Neural cell (in vitro differentiated cells): ENCODE measurements around the gene SH3GL2.

Experiments
- CTCF ChIP-seq: fragments of 450-650 bp; IDR thresholded peaks from 2 replicates; pipeline ENCODE4 v1.5.1; 2014; ENCODE audit warnings: antibody characterized with exemption, mild to moderate bottlenecking, moderate library complexity; ENCODE audit not compliant: poor library complexity, severe bottlenecking
- EP300 ChIP-seq: fragments of 450-650 bp; conservative IDR thresholded peaks from 2 replicates; pipeline ENCODE4 v1.6.1; 2014; ENCODE audit warnings: antibody characterized with exemption, mild to moderate bottlenecking, moderate library complexity; ENCODE audit not compliant: poor library complexity, severe bottlenecking
- EZH2 ChIP-seq: fragments of 200-600, 300-800 bp; shearing (Covaris generic), sonication (generic); IDR thresholded peaks from 2 replicates; pipeline ENCODE4 v1.6.1; 2014; ENCODE audit warnings: antibody characterized with exemption, low read length, borderline replicate concordance, mild to moderate bottlenecking; ENCODE audit not compliant: insufficient read depth, poor library complexity, severe bottlenecking
- POLR2AphosphoS5 ChIP-seq: IDR thresholded peaks from 2 replicates; pipeline ENCODE4 v1.6.1; 2012
- RAD21 ChIP-seq: fragments of 450-650 bp; conservative IDR thresholded peaks from 2 replicates; pipeline ENCODE4 v1.6.1; 2014; ENCODE audit warnings: antibody characterized with exemption, mild to moderate bottlenecking, moderate library complexity
- REST ChIP-seq: IDR thresholded peaks from 2 replicates; pipeline ENCODE4 v1.6.1; 2012; ENCODE audit warnings: borderline replicate concordance
- TAF1 ChIP-seq: IDR thresholded peaks from 2 replicates; pipeline ENCODE4 v1.6.1; 2012; ENCODE audit warnings: low read depth

DNA sequence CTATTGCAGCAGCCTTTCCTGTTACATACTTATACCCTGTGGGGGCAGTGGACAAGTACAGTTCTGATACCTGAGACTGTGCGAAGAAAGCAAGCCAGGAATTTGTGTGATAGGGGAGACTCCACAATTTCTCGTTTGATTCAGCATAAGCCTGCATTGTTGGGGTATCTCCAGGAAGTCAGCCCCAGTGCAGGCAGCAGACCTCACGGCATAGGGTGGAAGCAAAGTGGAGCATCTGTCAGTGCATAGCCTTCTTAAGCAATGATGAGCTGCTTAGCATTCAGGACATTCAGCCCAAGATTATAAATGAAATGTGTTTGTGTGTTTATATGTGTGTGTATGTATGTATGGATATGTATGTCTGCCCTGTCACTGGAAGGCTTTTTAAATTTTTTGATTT is 157.0 kb downstream of the SH3GL2 start:
- TF ChIP-seq CTCF (no peak), EP300 (no peak), RAD21 (no peak), POLR2AphosphoS5 (no peak), EZH2 (no peak), REST (no peak), TAF1 (no peak)
